Measurements from ENCODE around the gene UNC5C.

Gene UNC5C

DNA sequence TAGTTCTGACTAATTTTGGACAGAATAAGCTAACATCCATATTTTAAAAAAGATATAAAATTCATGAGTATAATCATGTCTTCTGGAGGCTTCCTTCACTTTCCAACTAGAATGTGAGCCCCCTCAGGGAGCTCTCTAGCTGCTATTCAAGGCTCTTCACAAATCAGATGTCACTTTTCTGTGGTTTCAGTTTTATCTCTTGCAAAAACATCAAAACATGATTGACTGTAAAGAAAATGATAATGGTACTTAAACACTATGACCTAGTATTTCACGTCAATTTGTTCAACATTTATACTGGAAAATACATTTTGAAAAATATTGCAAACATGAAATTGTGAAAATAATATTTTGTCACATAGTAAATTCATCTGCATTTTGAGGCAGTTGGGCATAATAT lies 234.2 kb downstream of the UNC5C start:
- Histone ChIP-seq H3K9ac (ENCODE audit: low read depth, low read length) (no peak overlapping the region), H3K4me1 (ENCODE audit: insufficient read depth, low read length) (peaks cover 4% of the 10 kb centered on the region; the same call in 1 of the 2 replicates), H3K9me3 (ENCODE audit: control insufficient read depth, insufficient read depth, low read length) (no peaks in the 10 kb centered on the region), H3K36me3 (ENCODE audit: insufficient read depth, low read length) (no peaks in the 10 kb centered on the region)

DNA sequence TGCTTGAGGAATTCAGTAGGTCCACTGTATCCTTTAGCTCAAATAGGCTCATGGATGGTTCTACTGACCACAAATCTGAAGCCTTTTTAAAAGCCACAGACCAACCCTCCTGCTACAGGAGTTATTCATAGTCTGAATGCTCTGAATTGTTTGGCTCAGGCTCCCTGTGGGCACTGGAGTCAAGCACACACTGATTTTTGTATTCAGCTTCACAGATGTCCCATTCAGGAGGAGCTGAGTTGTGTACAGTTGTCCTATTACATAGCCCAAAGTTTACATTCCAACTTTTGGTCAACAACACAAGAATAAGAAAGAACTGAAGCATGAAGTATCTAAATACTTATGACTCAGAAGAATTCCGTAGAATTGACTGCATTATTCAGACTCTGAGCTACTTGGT lies 243.9 kb downstream of the UNC5C start:
- no peaks in the 10 kb centered on the region for H3K9me3 ChIP-seq (ENCODE audit: control insufficient read depth, insufficient read depth, low read length)
- H3K9ac ChIP-seq (ENCODE audit: low read depth, low read length): no peak overlapping the region
- no peaks in the 10 kb centered on the region for H3K36me3 ChIP-seq (ENCODE audit: insufficient read depth, low read length)
- H3K4me1 ChIP-seq (ENCODE audit: insufficient read depth, low read length): peaks cover 4% of the 10 kb centered on the region; the same call in 1 of the 2 replicates

GRCh38 chr4:95300304-95300703 lies 248.5 kb downstream of the UNC5C start:
- Histone ChIP-seq H3K36me3 (ENCODE audit: insufficient read depth, low read length) (no peaks in the 10 kb centered on the region), H3K4me1 (ENCODE audit: insufficient read depth, low read length) (peaks cover 4% of the 10 kb centered on the region; the same call in 1 of the 2 replicates), H3K9ac (ENCODE audit: low read depth, low read length) (no peak overlapping the region), H3K9me3 (ENCODE audit: control insufficient read depth, insufficient read depth, low read length) (no peaks in the 10 kb centered on the region)

GRCh38 chr4:95296052-95296451 lies 252.7 kb downstream of the UNC5C start:
- Histone ChIP-seq H3K4me1 (ENCODE audit: insufficient read depth, low read length) (no peaks in the 10 kb centered on the region), H3K9me3 (ENCODE audit: control insufficient read depth, insufficient read depth, low read length) (no peaks in the 10 kb centered on the region), H3K36me3 (ENCODE audit: insufficient read depth, low read length) (no peaks in the 10 kb centered on the region), H3K9ac (ENCODE audit: low read depth, low read length) (no peak overlapping the region)

- Histone ChIP-seq H3K9me3 (ENCODE audit: control insufficient read depth, insufficient read depth, low read length) (no peaks in the 10 kb centered on the region), H3K9ac (ENCODE audit: low read depth, low read length) (no peak overlapping the region), H3K36me3 (ENCODE audit: insufficient read depth, low read length) (no peaks in the 10 kb centered on the region), H3K4me1 (ENCODE audit: insufficient read depth, low read length) (no peaks in the 10 kb centered on the region)
Observed at GRCh38 chr4:95295157-95295556, 253.6 kb downstream of the UNC5C start.

DNA sequence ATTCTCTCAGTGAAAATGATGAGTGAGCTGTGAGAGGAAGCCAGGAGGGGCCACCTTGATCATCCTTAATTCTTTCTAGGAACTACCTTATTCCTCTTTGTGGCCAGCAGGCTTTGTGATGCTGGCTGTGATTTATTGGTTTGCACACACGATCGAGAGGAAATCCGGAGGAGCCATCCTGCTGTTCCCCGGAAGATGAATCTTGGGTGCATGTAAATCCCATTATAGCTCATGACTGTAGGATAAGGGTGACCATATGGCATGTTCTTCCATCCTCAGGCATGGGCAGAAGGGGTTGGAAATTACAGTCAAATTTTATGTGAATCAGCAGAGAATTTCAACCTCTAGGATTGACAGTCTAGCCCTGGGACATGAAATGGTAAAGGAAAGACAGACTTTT lies 254.5 kb downstream of the UNC5C start:
- Histone ChIP-seq H3K4me1 (ENCODE audit: insufficient read depth, low read length) (no peaks in the 10 kb centered on the region), H3K9ac (ENCODE audit: low read depth, low read length) (no peak overlapping the region), H3K9me3 (ENCODE audit: control insufficient read depth, insufficient read depth, low read length) (no peaks in the 10 kb centered on the region), H3K36me3 (ENCODE audit: insufficient read depth, low read length) (no peaks in the 10 kb centered on the region)

DNA sequence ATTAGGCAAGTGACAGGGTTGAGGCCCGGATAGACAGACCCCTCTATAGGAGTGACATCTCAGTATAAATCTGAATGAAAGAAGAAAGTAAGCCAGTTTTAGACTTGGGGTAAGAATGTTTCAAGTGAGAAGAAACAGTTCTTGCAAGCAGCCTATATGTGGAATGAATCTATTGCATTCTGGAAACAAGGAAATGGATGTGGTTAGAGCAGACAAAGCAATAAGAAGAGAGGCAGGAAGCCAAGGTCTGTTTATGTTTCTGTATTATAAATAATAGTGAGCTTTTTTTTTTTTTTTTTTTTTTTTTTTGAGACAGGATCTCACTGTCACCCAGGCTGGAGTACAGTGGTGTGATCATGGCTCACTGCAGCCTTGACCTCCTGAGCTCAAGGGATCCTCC lies 255.8 kb downstream of the UNC5C start:
- H3K9ac ChIP-seq (ENCODE audit: low read depth, low read length): no peak overlapping the region
- no peaks in the 10 kb centered on the region for H3K9me3 ChIP-seq (ENCODE audit: control insufficient read depth, insufficient read depth, low read length)
- no peaks in the 10 kb centered on the region for H3K4me1 ChIP-seq (ENCODE audit: insufficient read depth, low read length)
- no peaks in the 10 kb centered on the region for H3K36me3 ChIP-seq (ENCODE audit: insufficient read depth, low read length)

- Histone ChIP-seq H3K4me1 (ENCODE audit: insufficient read depth, low read length) (no peaks in the 10 kb centered on the region), H3K9me3 (ENCODE audit: control insufficient read depth, insufficient read depth, low read length) (no peaks in the 10 kb centered on the region), H3K36me3 (ENCODE audit: insufficient read depth, low read length) (no peaks in the 10 kb centered on the region), H3K9ac (ENCODE audit: low read depth, low read length) (no peak overlapping the region)
Observed at GRCh38 chr4:95290702-95291101, 258.1 kb downstream of the UNC5C start.

- Histone ChIP-seq H3K36me3 (ENCODE audit: insufficient read depth, low read length) (no peaks in the 10 kb centered on the region), H3K9me3 (ENCODE audit: control insufficient read depth, insufficient read depth, low read length) (no peaks in the 10 kb centered on the region), H3K4me1 (ENCODE audit: insufficient read depth, low read length) (no peaks in the 10 kb centered on the region), H3K9ac (ENCODE audit: low read depth, low read length) (no peak overlapping the region)
Observed at GRCh38 chr4:95289028-95289634, 259.6 kb downstream of the UNC5C start.

GRCh38 chr4:95288552-95288951 lies 260.2 kb downstream of the UNC5C start:
- Histone ChIP-seq H3K36me3 (ENCODE audit: insufficient read depth, low read length) (no peaks in the 10 kb centered on the region), H3K4me1 (ENCODE audit: insufficient read depth, low read length) (no peaks in the 10 kb centered on the region), H3K9ac (ENCODE audit: low read depth, low read length) (no peak overlapping the region), H3K9me3 (ENCODE audit: control insufficient read depth, insufficient read depth, low read length) (no peaks in the 10 kb centered on the region)

DNA sequence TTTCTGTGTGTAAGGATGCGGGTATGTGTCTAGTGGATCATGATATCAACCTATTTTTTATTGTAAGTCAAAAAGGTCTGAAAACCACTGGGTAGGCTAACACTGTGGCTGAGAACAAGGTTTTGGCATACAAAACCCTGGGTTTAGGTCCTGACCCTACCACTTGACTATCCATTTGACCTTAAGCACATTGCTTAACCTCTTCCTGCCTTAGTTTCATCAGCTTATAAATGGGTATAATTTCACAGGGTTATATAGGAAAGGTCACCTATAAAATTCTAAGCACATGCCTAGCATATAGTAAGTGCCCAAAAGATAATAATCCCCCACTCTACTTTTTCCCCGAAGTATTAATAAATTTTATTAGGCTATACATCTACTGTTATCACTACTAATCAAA lies 263.0 kb downstream of the UNC5C start:
- Histone ChIP-seq H3K9me3 (ENCODE audit: control insufficient read depth, insufficient read depth, low read length) (no peaks in the 10 kb centered on the region), H3K9ac (ENCODE audit: low read depth, low read length) (no peak overlapping the region), H3K4me1 (ENCODE audit: insufficient read depth, low read length) (no peaks in the 10 kb centered on the region), H3K36me3 (ENCODE audit: insufficient read depth, low read length) (no peaks in the 10 kb centered on the region)

DNA sequence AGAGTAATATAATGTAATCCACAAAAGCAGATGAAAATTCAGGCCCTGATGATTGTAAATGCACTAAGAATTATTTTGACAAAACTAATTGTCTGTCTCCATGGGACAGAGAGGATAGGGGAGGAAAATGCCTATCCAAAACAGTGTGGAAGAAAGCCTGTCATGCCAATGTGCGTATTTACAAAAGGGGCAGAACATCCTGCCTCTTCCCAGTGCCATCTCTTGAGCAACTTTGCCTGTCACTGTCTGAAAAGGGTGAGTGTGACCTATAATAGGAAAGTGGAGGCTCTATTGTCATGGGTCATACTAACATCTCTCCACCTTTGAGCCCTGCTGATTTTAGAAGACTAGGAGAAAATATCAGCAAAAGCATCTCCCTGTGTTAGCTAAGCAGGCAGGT lies 264.1 kb downstream of the UNC5C start:
- H3K9me3 ChIP-seq (ENCODE audit: control insufficient read depth, insufficient read depth, low read length): no peaks in the 10 kb centered on the region
- H3K36me3 ChIP-seq (ENCODE audit: insufficient read depth, low read length): no peaks in the 10 kb centered on the region

GRCh38 chr4:95283320-95283719 lies 265.5 kb downstream of the UNC5C start:
- Histone ChIP-seq H3K9ac (ENCODE audit: low read depth, low read length) (no peak overlapping the region), H3K36me3 (ENCODE audit: insufficient read depth, low read length) (no peaks in the 10 kb centered on the region), H3K9me3 (ENCODE audit: control insufficient read depth, insufficient read depth, low read length) (no peaks in the 10 kb centered on the region), H3K4me1 (ENCODE audit: insufficient read depth, low read length) (no peaks in the 10 kb centered on the region)

More for the DNA sequence above, 264.1 kb downstream of the UNC5C start:
- no peaks in the 10 kb centered on the region for H3K4me1 ChIP-seq (ENCODE audit: insufficient read depth, low read length)
- no peak overlapping the region for H3K9ac ChIP-seq (ENCODE audit: low read depth, low read length)

GRCh38 chr4:95272797-95273196 lies 276.0 kb downstream of the UNC5C start:
- no peaks in the 10 kb centered on the region for H3K36me3 ChIP-seq (ENCODE audit: insufficient read depth, low read length)
- no peaks in the 10 kb centered on the region for H3K9me3 ChIP-seq (ENCODE audit: control insufficient read depth, insufficient read depth, low read length)
- no peak overlapping the region for H3K9ac ChIP-seq (ENCODE audit: low read depth, low read length)
- H3K4me1 ChIP-seq (ENCODE audit: insufficient read depth, low read length): no peaks in the 10 kb centered on the region

DNA sequence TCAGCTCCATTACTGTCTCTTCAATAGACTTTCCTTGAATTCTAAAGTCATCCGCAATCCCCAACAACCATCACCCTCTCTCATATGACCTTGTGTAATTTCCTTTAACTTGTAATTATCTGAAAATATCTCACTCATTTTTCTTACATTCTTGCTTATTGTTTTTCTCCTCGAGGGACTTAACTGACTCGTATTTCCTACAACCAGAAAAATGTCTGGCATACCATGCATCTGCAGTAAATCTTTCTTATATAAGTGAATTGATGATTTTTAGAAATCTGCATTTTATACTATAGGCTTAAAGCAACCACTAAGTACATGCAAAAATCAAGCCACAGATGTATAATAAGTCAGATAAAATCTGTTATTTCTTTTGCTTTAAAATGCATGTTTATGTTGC lies 276.7 kb downstream of the UNC5C start:
- H3K36me3 ChIP-seq (ENCODE audit: insufficient read depth, low read length): no peaks in the 10 kb centered on the region
- no peak overlapping the region for H3K9ac ChIP-seq (ENCODE audit: low read depth, low read length)

More for the DNA sequence above, 276.7 kb downstream of the UNC5C start:
- Histone ChIP-seq H3K4me1 (ENCODE audit: insufficient read depth, low read length) (no peaks in the 10 kb centered on the region), H3K9me3 (ENCODE audit: control insufficient read depth, insufficient read depth, low read length) (no peaks in the 10 kb centered on the region)

Measured in ES-I3 (cell line).